Suppressor macrophage (primary cell): Measurements from ENCODE around the gene SLC4A9.

Experiments
- DNase-seq, 4 experiments: peaks; one replicate each; pipeline ENCODE4 v3.0.0-alpha.2; 2020 to 2022
- total RNA-seq, 17 experiments: gene quantifications; one replicate each; lab custom pipeline; 2026; ENCODE audit warnings: mixed read lengths in 6 of 17, inconsistent platforms in 3 of 17; lab: John Stamatoyannopoulos, UW

Gene SLC4A9
- total RNA-seq: 0 to 3.2 (median 0) reads per million in 17 experiments

GRCh38 chr5:140360101-140360500 is at the start of gene SLC4A9:
Gene SLC4A9, plus strand, starts transcription at chr5:140360194. Its CDS starts 43 bp downstream, at chr5:140360237.
- no peak for DNase-seq

GRCh38 chr5:140310434-140310833 is 49.6 kb upstream of the SLC4A9 start:
- DNase-seq: peak in 2 of 4 experiments; percentile 34 to 44

- peak in 1 of 4 experiments; percentile 52 for DNase-seq
Observed at GRCh38 chr5:140311011-140311467, 49.0 kb upstream of the SLC4A9 start.

- DNase-seq: peak; percentile 68 to 82 (median 73)
Observed at GRCh38 chr5:140312067-140312790, 47.8 kb upstream of the SLC4A9 start.

- peak in 3 of 4 experiments; percentile 25 to 34 (median 33) for DNase-seq
Observed at GRCh38 chr5:140312791-140313189, 47.2 kb upstream of the SLC4A9 start.

GRCh38 chr5:140317859-140318258 is 42.1 kb upstream of the SLC4A9 start:
- no peak for DNase-seq

- DNase-seq: no peak
Observed at GRCh38 chr5:140318792-140319191, 41.2 kb upstream of the SLC4A9 start.

GRCh38 chr5:140319833-140320232 is 40.2 kb upstream of the SLC4A9 start:
- DNase-seq: peak; percentile 74 to 92 (median 84)

- DNase-seq: peak; percentile 94 to 99 (median 96)
Observed at GRCh38 chr5:140321796-140322195, 38.2 kb upstream of the SLC4A9 start.

- peak; percentile 42 to 66 (median 59) for DNase-seq
Observed at GRCh38 chr5:140322751-140323731, 37.0 kb upstream of the SLC4A9 start.

- peak in 1 of 4 experiments; percentile 56 for DNase-seq
Observed at GRCh38 chr5:140324041-140324600, 35.9 kb upstream of the SLC4A9 start.

- DNase-seq: peak; percentile 87 to 98 (median 92)
Observed at GRCh38 chr5:140324617-140325241, 35.3 kb upstream of the SLC4A9 start.

- no peak for DNase-seq
Observed at GRCh38 chr5:140325486-140325885, 34.5 kb upstream of the SLC4A9 start.

- DNase-seq: no peak
Observed at GRCh38 chr5:140327589-140327988, 32.4 kb upstream of the SLC4A9 start.

GRCh38 chr5:140328036-140328764 is 31.8 kb upstream of the SLC4A9 start:
- DNase-seq: no peak

GRCh38 chr5:140329739-140330481 is 30.1 kb upstream of the SLC4A9 start:
- no peak for DNase-seq

GRCh38 chr5:140331638-140332037 is 28.4 kb upstream of the SLC4A9 start:
- DNase-seq: peak in 1 of 4 experiments; percentile 14

GRCh38 chr5:140336388-140336787 is 23.6 kb upstream of the SLC4A9 start:
- no peak for DNase-seq

GRCh38 chr5:140337880-140338279 is 22.1 kb upstream of the SLC4A9 start:
- DNase-seq: no peak

- no peak for DNase-seq
Observed at GRCh38 chr5:140338336-140338735, 21.7 kb upstream of the SLC4A9 start.

- peak in 2 of 4 experiments; percentile 53 to 60 for DNase-seq
Observed at GRCh38 chr5:140338908-140339307, 21.1 kb upstream of the SLC4A9 start.
